SK-N-MC (cell line): ENCODE data around the gene PHETA1.
"Not testable (repeated sequence)": the region's sequence is repeated elsewhere in the genome, so short reads cannot be mapped to it uniquely, and the experiment has no call there.

ENCODE experiments used
- DNase-seq: peaks from one replicate; pipeline ENCODE4 v3.0.0-alpha.2; 2011; ENCODE audit warnings: low read depth, low spot score
- H3K27ac ChIP-seq: fragments of 200-600 bp; sonication (generic); 2 replicates; pipeline ENCODE4 v1.5.1; 2016; ENCODE audit warnings: mixed run types
- H3K36me3 ChIP-seq: fragments of 200-600 bp; sonication (generic); 2 replicates; pipeline ENCODE4 v1.6.1; 2017; ENCODE audit warnings: antibody characterized with exemption, low read length, mixed read lengths; ENCODE audit not compliant: insufficient read depth
- H3K4me3 ChIP-seq: fragments of 200-600 bp; sonication (generic); 2 replicates; pipeline ENCODE4 v1.5.1; 2016
- H3K9ac ChIP-seq: fragments of 200-600 bp; sonication (generic); 2 replicates; pipeline ENCODE4 v1.8.0; 2017; ENCODE audit warnings: mixed run types, mixed read lengths; ENCODE audit not compliant: insufficient read length
- H3K9me3 ChIP-seq: fragments of 200-600 bp; sonication (generic); 2 replicates; pipeline ENCODE4 v1.6.1; 2017; ENCODE audit warnings: low read depth, mild to moderate bottlenecking, antibody characterized with exemption, low read length, moderate library complexity, mixed read lengths
- EZH2 ChIP-seq: fragments of 200-600 bp; sonication (generic); IDR thresholded peaks from one replicate; pipeline ENCODE4 v1.6.1; 2017; ENCODE audit warnings: antibody characterized with exemption
- FOXP2 ChIP-seq: optimal IDR thresholded peaks from 2 replicates; pipeline ENCODE3; 2011; ENCODE audit warnings: mild to moderate bottlenecking, moderate library complexity; ENCODE audit not compliant: insufficient read depth; ENCODE audit errors: extremely low read length, control extremely low read depth
- POLR2AphosphoS5 ChIP-seq: IDR thresholded peaks from 2 replicates; pipeline ENCODE4 v1.6.1; 2012; ENCODE audit warnings: mild to moderate bottlenecking, low read depth, low read length, borderline replicate concordance

Gene PHETA1

DNA sequence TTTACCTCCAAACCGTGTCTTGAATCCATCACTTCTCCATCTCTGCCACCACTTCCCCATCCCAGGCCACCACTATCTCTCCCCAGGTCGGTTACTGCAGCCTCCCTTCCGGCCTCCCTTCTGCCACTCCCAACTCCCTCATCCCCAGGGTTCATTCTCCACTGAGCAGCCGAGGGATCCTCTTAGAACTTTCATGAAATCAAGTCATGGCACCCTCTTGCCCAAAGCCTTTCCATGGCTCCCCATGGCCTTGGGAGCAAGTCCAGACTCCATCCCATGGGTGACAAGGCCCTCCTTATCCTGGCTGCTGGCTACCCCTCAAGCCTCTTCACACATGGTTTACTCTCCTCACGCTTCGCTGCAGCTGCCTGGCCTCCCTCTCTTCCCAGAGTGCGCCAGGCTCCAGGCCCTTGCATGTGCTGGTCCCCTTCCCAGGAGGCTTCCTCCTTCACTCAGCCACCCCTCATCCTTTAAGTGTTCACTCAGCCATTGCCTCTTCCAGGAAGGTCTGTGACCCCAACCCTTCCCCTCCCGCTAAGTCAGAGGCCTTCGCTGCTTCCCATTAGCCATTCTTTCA, 18.9 kb upstream of the PHETA1 start:
- Histone ChIP-seq H3K9me3 (no peaks in the 10 kb centered on the region), H3K4me3 (no peak overlapping the region), H3K36me3 (no peaks in the 10 kb centered on the region), H3K27ac (no peak overlapping the region), H3K9ac (no peak overlapping the region)
- DNase-seq, result no peak
- TF ChIP-seq POLR2AphosphoS5 (no peak), EZH2 (no peak), FOXP2 (no peak)

GRCh38 chr12:111386885-111387284, 18.0 kb upstream of the PHETA1 start:
- Histone ChIP-seq H3K9me3 (no peaks in the 10 kb centered on the region), H3K27ac (no peak overlapping the region), H3K4me3 (no peak overlapping the region), H3K36me3 (no peaks in the 10 kb centered on the region), H3K9ac (no peak overlapping the region)
- no peak for DNase-seq
- TF ChIP-seq EZH2 (no peak), POLR2AphosphoS5 (no peak), FOXP2 (no peak)

- no peaks in the 10 kb centered on the region for H3K9me3 ChIP-seq
- H3K27ac ChIP-seq, result no peak overlapping the region
- no peaks in the 10 kb centered on the region for H3K36me3 ChIP-seq
- no peak overlapping the region for H3K9ac ChIP-seq
- no peak for DNase-seq
- H3K4me3 ChIP-seq, result no peak overlapping the region
- TF ChIP-seq POLR2AphosphoS5 (no peak), FOXP2 (no peak), EZH2 (no peak)
These were observed 15.7 kb upstream of the PHETA1 start for GRCh38 chr12:111384596-111384995.

- H3K9me3 ChIP-seq, result no peaks in the 10 kb centered on the region
- no peak for DNase-seq
- no peak overlapping the region for H3K4me3 ChIP-seq
- no peaks in the 10 kb centered on the region for H3K36me3 ChIP-seq
- no peak overlapping the region for H3K27ac ChIP-seq
- H3K9ac ChIP-seq, result no peak overlapping the region
- TF ChIP-seq POLR2AphosphoS5 (no peak), EZH2 (no peak), FOXP2 (no peak)
These were observed 11.2 kb upstream of the PHETA1 start for GRCh38 chr12:111379942-111380554.

DNA sequence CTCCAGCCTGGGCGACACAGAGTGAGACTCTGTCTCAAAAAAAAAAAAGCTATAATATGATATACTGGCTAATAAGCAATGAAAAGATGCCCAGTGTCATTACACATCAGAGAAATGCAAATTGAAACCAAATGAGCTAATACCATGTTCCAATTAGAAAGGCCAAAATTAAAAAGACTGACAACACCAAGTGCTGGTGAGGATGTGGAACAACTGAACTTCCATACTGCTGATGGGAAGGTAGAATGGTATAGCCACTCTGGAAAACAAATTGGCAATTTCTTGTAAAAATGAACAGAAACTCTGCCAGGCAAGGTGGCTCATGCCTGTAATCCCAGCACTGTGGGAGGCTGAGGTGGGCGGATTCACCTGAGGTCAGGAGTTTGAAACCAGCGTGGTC, 8.5 kb upstream of the PHETA1 start:
- Histone ChIP-seq H3K36me3 (no peaks in the 10 kb centered on the region), H3K9me3 (no peaks in the 10 kb centered on the region), H3K9ac (no peak overlapping the region), H3K4me3 (no peak overlapping the region), H3K27ac (no peak overlapping the region)
- no peak for TF ChIP-seq EZH2
- TF ChIP-seq FOXP2, result no peak
- TF ChIP-seq POLR2AphosphoS5, result no peak
- no peak for DNase-seq

DNA sequence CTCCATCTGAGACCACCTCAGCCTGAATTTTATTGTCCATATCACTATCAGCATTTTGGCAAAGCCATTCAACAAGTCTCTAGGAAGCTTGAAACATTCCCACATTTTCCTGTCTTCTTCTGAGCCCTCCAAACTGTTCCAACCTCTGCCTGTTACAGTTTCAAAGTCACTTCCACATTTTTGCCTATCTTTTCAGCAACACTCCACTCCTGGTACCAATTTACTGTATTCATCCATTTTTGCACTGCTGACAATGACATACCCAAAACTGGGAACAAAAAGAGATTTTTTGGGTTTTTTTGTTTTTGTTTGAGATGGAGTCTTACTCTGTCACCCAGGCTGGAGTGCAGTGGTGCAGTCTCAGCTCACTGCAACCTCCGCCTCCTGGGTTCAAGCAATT, 4.3 kb upstream of the PHETA1 start:
- not testable (repeated sequence) for H3K4me3 ChIP-seq, H3K9me3 ChIP-seq, H3K36me3 ChIP-seq, H3K27ac ChIP-seq, H3K9ac ChIP-seq, DNase-seq

GRCh38 chr12:111369496-111370220, 763 bp upstream of the PHETA1 start:
- H3K36me3 ChIP-seq, result no peaks in the 10 kb centered on the region
- no peak for DNase-seq
- H3K9ac ChIP-seq, result peak overlapping the region; percentile 63
- H3K4me3 ChIP-seq, result peak overlapping the region; percentile 80
- no peaks in the 10 kb centered on the region for H3K9me3 ChIP-seq
- H3K27ac ChIP-seq, result no peak overlapping the region
- TF ChIP-seq POLR2AphosphoS5 (no peak), FOXP2 (no peak), EZH2 (no peak)

DNA sequence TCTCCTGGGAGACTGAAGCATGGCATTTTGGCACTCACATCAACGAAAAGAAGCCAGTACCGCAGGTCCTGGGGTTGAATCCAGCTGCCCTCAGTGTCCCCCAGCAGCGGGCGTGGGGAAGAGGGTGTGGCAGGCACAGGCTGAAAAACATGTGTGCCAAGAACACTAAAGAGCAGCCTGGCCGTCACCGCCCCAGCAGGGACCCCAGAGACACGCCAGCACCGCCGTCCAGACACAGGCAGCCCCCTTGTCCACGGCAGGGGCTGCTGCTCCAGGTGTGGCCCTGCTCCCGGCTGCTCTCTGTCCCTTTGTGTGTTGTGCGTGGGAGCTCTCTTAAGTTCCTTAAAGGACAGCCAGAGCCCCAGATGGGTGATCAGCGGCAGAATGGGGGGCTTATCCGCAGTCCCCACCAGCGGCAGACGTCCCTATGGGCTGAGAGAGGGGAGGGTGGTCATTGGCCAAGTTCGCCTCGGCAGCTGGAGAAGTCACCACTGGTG, 556 bp downstream of the PHETA1 start:
- DNase-seq, result no peak
- H3K4me3 ChIP-seq, result peak overlapping the region; percentile 80
- no peaks in the 10 kb centered on the region for H3K9me3 ChIP-seq
- H3K9ac ChIP-seq, result peak overlapping the region; percentile 22
- no peak overlapping the region for H3K27ac ChIP-seq
- no peaks in the 10 kb centered on the region for H3K36me3 ChIP-seq
- no peak for TF ChIP-seq EZH2
- no peak for TF ChIP-seq FOXP2
- TF ChIP-seq POLR2AphosphoS5, result no peak
